GM18526 (cell line): ENCODE measurements around the gene MARCHF3.

Source experiments
- POLR2A ChIP-seq: IDR thresholded peaks from 3 replicates; pipeline ENCODE4 v1.6.1; 2011; ENCODE audit not compliant: insufficient read length; ENCODE audit errors: extremely low read depth

The MARCHF3 gene

GRCh38 chr5:126846344-126846743, 184.0 kb downstream of the MARCHF3 start:
- TF ChIP-seq POLR2A = no peak

- no peak for TF ChIP-seq POLR2A
Measured at GRCh38 chr5:126837906-126838539, 192.3 kb downstream of the MARCHF3 start.

GRCh38 chr5:126837242-126837641, 193.1 kb downstream of the MARCHF3 start:
- TF ChIP-seq POLR2A = no peak

- TF ChIP-seq POLR2A = no peak
Measured at GRCh38 chr5:126836778-126837177, 193.6 kb downstream of the MARCHF3 start.

- TF ChIP-seq POLR2A = no peak
Measured at GRCh38 chr5:126831156-126831555, 199.2 kb downstream of the MARCHF3 start.

- TF ChIP-seq POLR2A = no peak
Measured at GRCh38 chr5:126830061-126830460, 200.3 kb downstream of the MARCHF3 start.

GRCh38 chr5:126829098-126829497, 201.3 kb downstream of the MARCHF3 start:
- no peak for TF ChIP-seq POLR2A

GRCh38 chr5:126826619-126827215, 203.6 kb downstream of the MARCHF3 start:
- TF ChIP-seq POLR2A = no peak

- TF ChIP-seq POLR2A = no peak
Measured at GRCh38 chr5:126819253-126819652, 211.1 kb downstream of the MARCHF3 start.

GRCh38 chr5:126818736-126819135, 211.6 kb downstream of the MARCHF3 start:
- TF ChIP-seq POLR2A = no peak
